Caco-2 (cell line): ENCODE results near the gene ANGPTL8. TPM values are rescaled to one million over a fixed set of nuclear protein-coding genes. Genes with fewer than 3 reads are reported as not detected.

Experiments
- BruUV-seq: library from RNA; stranded (reverse); fragments of 400-500 nt; replicated peaks from 2 replicates; lab custom pipeline; 2021; lab: Mats Ljungman, UMichigan
- CTCF ChIA-PET: fragments of 300-600 bp; sonication (Branson Sonifier 250); formaldehyde crosslinking; loops from one replicate; lab custom pipeline; 2022; ENCODE audit warnings: antibody characterized with exemption; lab: Charles Lee
- POLR2A ChIA-PET: fragments of 300-600 bp; sonication (Branson Sonifier 250); formaldehyde crosslinking; loops from one replicate; lab custom pipeline; 2022; ENCODE audit warnings: antibody characterized with exemption; lab: Charles Lee
- DNase-seq, 2 experiments: peaks; one replicate each; pipeline versions ENCODE4 v3.0.0 to v3.0.0-alpha.2; 2020 to 2022
- H3K27me3 ChIP-seq: replicated peaks from 2 replicates; pipeline ENCODE4 v1.6.0; 2011; ENCODE audit warnings: low read length; ENCODE audit not compliant: control insufficient read depth, insufficient read depth
- H3K36me3 ChIP-seq: 2 replicates; pipeline ENCODE4 v1.5.1; 2011; ENCODE audit warnings: low read length; ENCODE audit not compliant: control insufficient read depth, insufficient read depth
- H3K4me1 ChIP-seq: fragments of 250-450 bp; sonication (Bioruptor Pico); 2 replicates; pipeline ENCODE4 v1.5.1; 2020; ENCODE audit warnings: mild to moderate bottlenecking
- H3K4me3 ChIP-seq: 2 replicates; pipeline ENCODE4 v1.5.1; 2011; ENCODE audit warnings: low read depth, mild to moderate bottlenecking, control low read depth, low read length
- H3K9me3 ChIP-seq: fragments of 250-450 bp; sonication (Bioruptor Pico); 2 replicates; pipeline ENCODE4 v1.5.1; 2020; ENCODE audit warnings: mild to moderate bottlenecking, moderate library complexity
- H3K27ac Mint-ChIP-seq: one replicate; pipeline ENCODE4 v1.8.0; 2022; ENCODE audit warnings: mixed read lengths; ENCODE audit not compliant: unreplicated experiment
- H3K27me3 Mint-ChIP-seq: one replicate; pipeline ENCODE4 v1.8.0; 2022; ENCODE audit warnings: mixed read lengths; ENCODE audit not compliant: insufficient read depth, unreplicated experiment
- H3K36me3 Mint-ChIP-seq: one replicate; pipeline ENCODE4 v1.8.0; 2022; ENCODE audit warnings: mild to moderate bottlenecking, mixed read lengths; ENCODE audit not compliant: insufficient read depth, unreplicated experiment
- H3K4me1 Mint-ChIP-seq: one replicate; pipeline ENCODE4 v1.8.0; 2022; ENCODE audit warnings: low read depth, mixed read lengths; ENCODE audit not compliant: unreplicated experiment
- H3K4me3 Mint-ChIP-seq: one replicate; pipeline ENCODE4 v1.8.0; 2022; ENCODE audit warnings: mild to moderate bottlenecking, moderate library complexity, mixed read lengths; ENCODE audit not compliant: unreplicated experiment
- H3K9me3 Mint-ChIP-seq: one replicate; pipeline ENCODE4 v1.8.0; 2022; ENCODE audit warnings: mixed read lengths; ENCODE audit not compliant: unreplicated experiment
- CTCF ChIP-seq, 2 experiments: fragments of 200-600 bp in 1 of 2; IDR thresholded peaks; 1 replicate in 1 of 2; 2 replicates in 1 of 2; pipeline versions ENCODE4 v1.5.1 to v1.8.0; 2011 to 2022; ENCODE audit warnings: antibody characterized with exemption in 1 of 2, control low read depth in 1 of 2, inconsistent platforms in 1 of 2, low read depth in 1 of 2, low read length in 1 of 2, mild to moderate bottlenecking in 1 of 2, moderate library complexity in 1 of 2; ENCODE audit not compliant: insufficient read depth in 1 of 2, severe bottlenecking in 1 of 2, unreplicated experiment in 1 of 2
- intact Hi-C: fragments of 100-400 bp; cut with micrococcal nuclease; formaldehyde crosslinking; loops from one replicate; pipeline ENCODE4 v1.10.0; 2022; ENCODE audit not compliant: unreplicated experiment
- total RNA-seq: library from RNA; stranded (reverse); gene quantifications from 2 replicates; pipeline ENCODE4 v1.2.3, GENCODE V29; 2022

The ANGPTL8 gene
- total RNA-seq, 1 experiment from 2014 or later, result not detected

- no peak overlapping the region for H3K27ac Mint-ChIP-seq
- Histone ChIP-seq H3K36me3 (peaks cover 3% of the 10 kb centered on the region), H3K27me3 (no peaks in the 10 kb centered on the region), H3K4me3 (no peak overlapping the region), H3K9me3 (no peaks in the 10 kb centered on the region), H3K4me1 (no peaks in the 10 kb centered on the region)
- ChIA-PET POLR2A (interaction anchor here (0.5 kb wide), 1 partner anchor 138 kb away, joined by 6 read pairs; the partner anchor contains the start of gene SWSAP1), CTCF (no interaction called here)
- no peak for DNase-seq
- peaks cover 28% of the 10 kb centered on the region for H3K36me3 Mint-ChIP-seq
- no peaks in the 10 kb centered on the region for H3K27me3 Mint-ChIP-seq
- H3K4me3 Mint-ChIP-seq, result no peak overlapping the region
- H3K9me3 Mint-ChIP-seq, result no peaks in the 10 kb centered on the region
- no TSS peak for BruUV-seq
- intact Hi-C loops, result no loop called here
- no peaks in the 10 kb centered on the region for H3K4me1 Mint-ChIP-seq
- TF ChIP-seq CTCF (IDR thresholded peaks at IDR 0.05; ENCODE audit: insufficient read depth in 1 of 2, low read depth in 1 of 2, low read length in 1 of 2, severe bottlenecking in 1 of 2, unreplicated experiment in 1 of 2), result no peak
Measured at GRCh38 chr19:11236324-11237301, 2.8 kb upstream of the ANGPTL8 start.

- ChIA-PET CTCF (interaction anchor here (0.5 kb wide), 1 partner anchor 312 kb away, joined by 4 read pairs; no protein-coding TSS in a partner anchor), POLR2A (no interaction called here)
- Histone ChIP-seq H3K4me3 (no peak overlapping the region), H3K27me3 (no peaks in the 10 kb centered on the region), H3K36me3 (peaks cover 4% of the 10 kb centered on the region; the same call in 1 of the 2 replicates), H3K9me3 (no peaks in the 10 kb centered on the region), H3K4me1 (no peaks in the 10 kb centered on the region)
- BruUV-seq, result no TSS peak
- intact Hi-C loops, result no loop called here
- no peak overlapping the region for H3K27ac Mint-ChIP-seq
- H3K9me3 Mint-ChIP-seq, result no peaks in the 10 kb centered on the region
- no peak for TF ChIP-seq CTCF (IDR thresholded peaks at IDR 0.05; ENCODE audit: insufficient read depth in 1 of 2, low read depth in 1 of 2, low read length in 1 of 2, severe bottlenecking in 1 of 2, unreplicated experiment in 1 of 2)
- H3K36me3 Mint-ChIP-seq, result peaks cover 33% of the 10 kb centered on the region
- H3K27me3 Mint-ChIP-seq, result no peaks in the 10 kb centered on the region
- no peaks in the 10 kb centered on the region for H3K4me1 Mint-ChIP-seq
- no peak overlapping the region for H3K4me3 Mint-ChIP-seq
- no peak for DNase-seq
Measured at GRCh38 chr19:11237321-11237720, 2.1 kb upstream of the ANGPTL8 start.

- H3K4me1 ChIP-seq, result no peaks in the 10 kb centered on the region
- no peak overlapping the region for H3K4me3 ChIP-seq
- intact Hi-C loops, result no loop called here
- no peaks in the 10 kb centered on the region for H3K9me3 Mint-ChIP-seq
- BruUV-seq, result no TSS peak
- H3K4me1 Mint-ChIP-seq, result no peaks in the 10 kb centered on the region
- peaks cover 40% of the 10 kb centered on the region for H3K36me3 Mint-ChIP-seq
- ChIA-PET CTCF (no interaction called here), POLR2A (no interaction called here)
- TF ChIP-seq CTCF (IDR thresholded peaks at IDR 0.05; ENCODE audit: insufficient read depth in 1 of 2, low read depth in 1 of 2, low read length in 1 of 2, severe bottlenecking in 1 of 2, unreplicated experiment in 1 of 2), result no peak
- DNase-seq, result no peak
- H3K27me3 ChIP-seq, result no peaks in the 10 kb centered on the region
- H3K27me3 Mint-ChIP-seq, result no peaks in the 10 kb centered on the region
- no peaks in the 10 kb centered on the region for H3K9me3 ChIP-seq
- H3K36me3 ChIP-seq, result peaks cover 4% of the 10 kb centered on the region
- no peak overlapping the region for H3K4me3 Mint-ChIP-seq
- no peak overlapping the region for H3K27ac Mint-ChIP-seq
Measured at GRCh38 chr19:11238041-11238440, 1.4 kb upstream of the ANGPTL8 start.
